GM19463 (cell line): ENCODE data around the gene FKBP6.
"Not testable (repeated sequence)": the region's sequence is repeated elsewhere in the genome, so short reads cannot be mapped to it uniquely, and the experiment has no call there.

Experiments used
- ATAC-seq: cut with Tn5 transposase; IDR thresholded peaks from one replicate; pipeline ENCODE4 v1.9.1; 2021; ENCODE audit warnings: mild to moderate bottlenecking, moderate library complexity; ENCODE audit not compliant: unreplicated experiment

FKBP6 gene

GRCh38 chr7:73387908-73388414, 60.0 kb downstream of the FKBP6 start:
- no peak for ATAC-seq

DNA sequence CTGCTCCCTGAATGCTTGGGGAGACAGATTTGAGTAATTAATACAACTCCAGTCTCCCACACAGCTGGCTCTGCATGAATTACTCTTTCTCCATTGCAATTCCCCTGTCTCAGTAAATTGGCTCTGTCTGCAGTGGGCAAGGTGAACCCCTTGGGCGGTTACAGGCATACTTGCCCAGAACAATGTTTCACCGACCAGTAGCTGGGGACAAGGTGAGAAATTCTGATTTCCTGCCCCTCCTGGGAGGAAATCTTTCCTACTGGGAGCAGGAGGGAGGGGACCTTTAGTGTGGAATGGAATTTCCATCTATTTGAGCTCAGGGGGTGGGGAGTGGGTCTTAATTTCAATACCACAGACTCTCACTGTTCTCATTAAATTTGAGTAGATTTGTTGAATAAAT, 63.4 kb downstream of the FKBP6 start:
- ATAC-seq, result no peak

- no peak for ATAC-seq
Observed at GRCh38 chr7:73394422-73394821, 66.5 kb downstream of the FKBP6 start.

DNA sequence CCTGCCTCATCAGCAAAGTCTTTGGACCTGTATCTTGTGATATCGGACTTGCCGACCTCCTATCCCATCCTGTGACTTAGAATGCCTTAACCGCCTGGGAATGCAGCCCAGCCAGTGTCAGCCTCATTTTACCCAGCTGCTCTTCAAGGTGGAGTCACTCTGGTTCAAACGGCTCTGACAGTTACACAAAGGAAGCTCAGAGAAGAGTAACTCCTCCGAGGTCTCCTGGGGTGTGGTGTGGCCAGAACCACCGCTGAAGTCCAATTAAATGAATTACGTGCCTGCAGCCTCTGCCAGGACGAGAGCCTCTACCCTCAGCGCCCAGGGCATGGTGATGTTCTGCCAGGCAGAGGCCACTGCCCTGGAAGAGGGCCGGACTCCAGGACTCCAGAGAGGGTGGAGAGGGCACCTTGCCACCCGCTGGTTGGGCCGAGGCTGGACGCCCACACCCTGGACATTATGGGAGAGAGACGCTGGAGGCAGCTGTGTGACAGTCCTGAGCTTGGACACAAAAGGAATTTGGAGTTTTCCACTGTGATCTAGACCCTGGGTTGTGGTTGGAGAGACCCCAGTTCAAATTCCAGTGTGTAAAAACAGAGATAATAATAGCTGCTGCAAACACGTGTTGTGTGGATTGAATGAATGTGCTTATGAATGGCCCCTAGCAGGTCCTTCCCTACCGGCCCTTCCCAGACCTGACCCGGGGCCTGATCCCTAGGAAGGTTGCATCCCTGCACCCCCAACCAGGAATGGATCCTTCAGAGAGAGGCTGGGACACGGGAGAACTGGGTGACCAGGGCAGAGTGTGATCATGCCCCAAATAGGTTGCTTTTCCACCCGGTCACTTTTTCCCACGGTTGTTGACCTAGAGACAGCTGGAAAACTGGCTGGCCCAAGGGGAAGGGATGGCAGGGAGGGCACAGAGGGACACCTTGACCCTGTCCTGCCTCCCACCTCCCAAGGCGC, 67.9 kb downstream of the FKBP6 start:
- no peak for ATAC-seq

DNA sequence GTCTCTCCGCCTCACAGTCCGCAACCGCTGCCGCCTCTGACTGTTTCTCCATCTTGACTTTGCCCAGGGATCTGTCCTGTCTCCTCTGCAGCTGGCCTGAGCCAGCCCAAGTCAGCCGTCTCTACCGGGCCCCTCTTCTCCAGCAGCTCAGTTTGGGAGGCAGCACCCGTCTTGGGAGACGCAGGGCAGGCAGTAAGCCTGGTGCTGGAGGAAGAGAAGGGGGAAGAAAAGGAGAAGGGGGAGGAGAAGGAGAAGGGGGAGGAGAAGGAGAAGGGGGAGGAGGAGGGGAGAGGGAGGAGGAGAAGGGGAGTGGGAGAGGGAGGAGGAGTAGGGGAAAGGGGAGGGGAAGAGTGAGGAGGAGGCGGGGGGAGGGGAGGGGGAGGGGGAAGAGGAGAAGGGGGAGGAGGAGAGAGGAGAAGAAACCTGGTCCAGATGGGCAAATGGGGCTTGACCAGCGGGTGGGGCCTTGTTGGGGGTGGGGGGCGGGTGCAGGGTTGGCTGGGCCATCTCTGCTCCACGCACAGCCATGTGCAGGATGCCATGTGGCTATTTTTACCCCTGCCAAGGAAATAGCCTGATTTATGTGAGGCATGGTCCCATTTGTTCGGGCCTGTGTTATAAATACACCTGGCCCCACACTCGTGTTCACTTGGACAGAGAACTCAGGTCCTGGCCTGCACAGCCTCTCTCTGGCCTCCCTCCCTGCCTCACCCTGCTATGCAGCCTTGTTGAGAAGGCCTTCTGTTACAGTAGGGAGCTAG, 69.7 kb downstream of the FKBP6 start:
- ATAC-seq, result no peak

GRCh38 chr7:73399185-73400050, 71.5 kb downstream of the FKBP6 start:
- not testable (repeated sequence) for ATAC-seq

- not testable (repeated sequence) for ATAC-seq
Observed at GRCh38 chr7:73404860-73405259, 76.9 kb downstream of the FKBP6 start.
